Hepatocyte (in vitro differentiated cells): ENCODE results near the gene NAB2. TPM values are rescaled to one million over a fixed set of nuclear protein-coding genes. Genes with fewer than 3 reads are reported as not detected.

ENCODE experiments used
- DNase-seq: peaks from one replicate; pipeline ENCODE4 v3.0.0-alpha.2; 2016; ENCODE audit warnings: low spot score
- H2AFZ ChIP-seq: fragments of 200-600 bp; sonication (generic); 2 replicates; pipeline ENCODE4 v1.6.0; 2016; ENCODE audit warnings: antibody characterized with exemption, mild to moderate bottlenecking
- H3K27ac ChIP-seq: fragments of 200-600 bp; sonication (generic); 2 replicates; pipeline ENCODE4 v1.5.1; 2016; ENCODE audit warnings: mild to moderate bottlenecking
- H3K27me3 ChIP-seq: fragments of 200-600 bp; sonication (generic); 2 replicates; pipeline ENCODE4 v1.6.1; 2016
- H3K36me3 ChIP-seq: fragments of 200-600 bp; sonication (generic); replicated peaks from 2 replicates; pipeline ENCODE4 v1.5.1; 2016; ENCODE audit warnings: low read depth; ENCODE audit not compliant: insufficient read depth
- H3K4me1 ChIP-seq: fragments of 200-600 bp; sonication (generic); 2 replicates; pipeline ENCODE4 v1.5.1; 2016; ENCODE audit warnings: mild to moderate bottlenecking, moderate library complexity; ENCODE audit not compliant: insufficient read depth
- H3K4me2 ChIP-seq: fragments of 200-600 bp; sonication (generic); 2 replicates; pipeline ENCODE4 v1.6.0; 2016
- H3K4me3 ChIP-seq: fragments of 200-600 bp; sonication (generic); 2 replicates; pipeline ENCODE4 v1.5.1; 2016; ENCODE audit warnings: mild to moderate bottlenecking
- H3K79me2 ChIP-seq: fragments of 200-600 bp; sonication (generic); 2 replicates; pipeline ENCODE4 v1.6.0; 2017; ENCODE audit warnings: mild to moderate bottlenecking
- H3K9me2 ChIP-seq: fragments of 200-600 bp; sonication (generic); replicated peaks from 2 replicates; pipeline ENCODE4 v1.6.0; 2017; ENCODE audit warnings: mild to moderate bottlenecking; ENCODE audit not compliant: insufficient read depth
- H3K9me3 ChIP-seq: fragments of 200-600 bp; sonication (generic); 2 replicates; pipeline ENCODE4 v1.5.1; 2016; ENCODE audit warnings: low read depth, mild to moderate bottlenecking
- H4K20me1 ChIP-seq: fragments of 200-600 bp; sonication (generic); 2 replicates; pipeline ENCODE4 v1.6.0; 2016; ENCODE audit warnings: mild to moderate bottlenecking; ENCODE audit not compliant: insufficient read depth, poor library complexity, severe bottlenecking
- CTCF ChIP-seq: fragments of 200-600 bp; sonication (generic); IDR thresholded peaks from 2 replicates; pipeline ENCODE4 v1.5.1; 2016; ENCODE audit warnings: antibody characterized with exemption, mild to moderate bottlenecking; ENCODE audit not compliant: poor library complexity
- EZH2 ChIP-seq: fragments of 200-600 bp; sonication (generic); IDR thresholded peaks from 2 replicates; pipeline ENCODE4 v1.6.1; 2016; ENCODE audit warnings: antibody characterized with exemption, mild to moderate bottlenecking, borderline replicate concordance
- EZH2phosphoT487 ChIP-seq: fragments of 200-600 bp; sonication (generic); IDR thresholded peaks from one replicate; pipeline ENCODE4 v1.6.1; 2018; ENCODE audit warnings: antibody characterized with exemption, mild to moderate bottlenecking, low read depth, moderate library complexity; ENCODE audit not compliant: unreplicated experiment, severe bottlenecking
- WGBS: methylation state at CpG from one replicate; pipeline ENCODE4 v1.1.6; 2016; ENCODE audit warnings: low lambda C conversion rate; ENCODE audit errors: missing lambda C conversion rate; 5-methylcytosine and 5-hydroxymethylcytosine counted together
- polyA plus RNA-seq: library from polyadenylated mRNA; unstranded; fragments of >200 nt; fragmentation: Nextera tagmentation; extraction: Ambion mirVana; gene quantifications from 2 replicates; pipeline ENCODE4 v1.2.1, GENCODE V29; 2016
- total RNA-seq: library from RNA; depleted of rRNA; stranded (reverse); fragments of >200 nt; gene quantifications from 2 replicates; pipeline ENCODE4 v1.2.3, GENCODE V29; 2014

Gene NAB2
- 21.9 and 24.8 TPM in 2 replicates for total RNA-seq
- 12.3 and 12.9 TPM in 2 replicates for polyA plus RNA-seq

GRCh38 chr12:57088354-57089270 is at the start of gene NAB2:
TSS of gene NAB2 (plus strand) at chr12:57089114. CDS start at chr12:57089272, 158 bp downstream.
- H3K4me3 ChIP-seq, result peak within 1 kb of the TSS; percentile 90
- H3K36me3 ChIP-seq, result peaks cover 3% of the 10 kb centered on the region
- H3K27ac ChIP-seq, result peak within 1 kb of the TSS; percentile 100
- H3K27me3 ChIP-seq, result no peaks in the 10 kb centered on the region
- peaks cover 47% of the 10 kb centered on the region for H3K79me2 ChIP-seq
- 0% methylated on average over 19 of the region's 91 CpGs for WGBS
- no peak within 1 kb of the TSS for H2AFZ ChIP-seq
- TF ChIP-seq CTCF, result no peak
- no peak for TF ChIP-seq EZH2phosphoT487
- no peak for TF ChIP-seq EZH2
- H3K4me2 ChIP-seq, result peak within 1 kb of the TSS; percentile 89
- peak; percentile 99 for DNase-seq
- H3K9me2 ChIP-seq, result no peaks in the 10 kb centered on the region
- H3K4me1 ChIP-seq, result peaks cover 38% of the 10 kb centered on the region
- H4K20me1 ChIP-seq, result peaks cover 37% of the 10 kb centered on the region
- no peaks in the 10 kb centered on the region for H3K9me3 ChIP-seq

- Histone ChIP-seq H3K36me3 (no peaks in the 10 kb centered on the region), H3K27me3 (no peaks in the 10 kb centered on the region), H3K9me3 (no peaks in the 10 kb centered on the region), H3K9me2 (no peaks in the 10 kb centered on the region), H3K4me1 (no peaks in the 10 kb centered on the region), H3K79me2 (no peaks in the 10 kb centered on the region), H3K4me2 (no peak overlapping the region), H3K27ac (no peak overlapping the region), H4K20me1 (no peaks in the 10 kb centered on the region), H3K4me3 (no peak overlapping the region), H2AFZ (no peak overlapping the region)
- WGBS, result 86% methylated on average over 4 of the region's 4 CpGs
- no peak for DNase-seq
- TF ChIP-seq EZH2phosphoT487 (no peak), CTCF (no peak), EZH2 (no peak)
These were observed 48.7 kb upstream of the NAB2 start for GRCh38 chr12:57040211-57040610.

- Histone ChIP-seq H3K4me1 (no peaks in the 10 kb centered on the region), H3K27me3 (no peaks in the 10 kb centered on the region), H3K79me2 (no peaks in the 10 kb centered on the region), H3K4me3 (no peak overlapping the region), H3K9me3 (no peaks in the 10 kb centered on the region), H3K4me2 (no peak overlapping the region), H4K20me1 (no peaks in the 10 kb centered on the region), H3K36me3 (no peaks in the 10 kb centered on the region), H3K27ac (no peak overlapping the region), H3K9me2 (no peaks in the 10 kb centered on the region), H2AFZ (no peak overlapping the region)
- no peak for DNase-seq
- no peak for TF ChIP-seq EZH2phosphoT487
- TF ChIP-seq EZH2, result no peak
- no peak for TF ChIP-seq CTCF
- 79% methylated on average over 2 of the region's 2 CpGs for WGBS
These were observed 48.2 kb upstream of the NAB2 start for GRCh38 chr12:57040750-57041149.
